Common myeloid progenitor, CD34-positive (primary cell): ENCODE data around the gene KCNQ5.

Experiments
- CTCF ChIA-PET: fragments of 350-600 bp; sonication (Branson Sonifier 250); formaldehyde crosslinking; loops from one replicate; lab custom pipeline; 2021; ENCODE audit warnings: antibody characterized with exemption; lab: Charles Lee
- POLR2A ChIA-PET: fragments of 350-600 bp; sonication (Branson Sonifier 250); formaldehyde crosslinking; loops from one replicate; lab custom pipeline; 2021; ENCODE audit warnings: antibody characterized with exemption; lab: Charles Lee
- DNase-seq, 3 donors: peaks; one replicate each; pipeline versions ENCODE4 v3.0.0 to v3.0.0-alpha.2; 2013
- H3K27ac ChIP-seq, 2 experiments: 1 replicate in 1 of 2; 2 replicates in 1 of 2; pipeline ENCODE4 v1.7.0; 2013; ENCODE audit warnings: inconsistent platforms in 2 of 2, low read length in 2 of 2, mild to moderate bottlenecking in 2 of 2, low read depth in 1 of 2, moderate library complexity in 1 of 2; ENCODE audit not compliant: severe bottlenecking in 2 of 2, insufficient read depth in 1 of 2, poor library complexity in 1 of 2
- H3K27me3 ChIP-seq, 5 experiments: replicated peaks in 2 of 5; 1 replicate in 3 of 5; 2 replicates in 2 of 5; pipeline versions ENCODE4 v1.6.1 to v1.7.0; 2013; ENCODE audit warnings: low read length in 4 of 5, mild to moderate bottlenecking in 2 of 5, moderate library complexity in 2 of 5, inconsistent platforms in 1 of 5; ENCODE audit not compliant: insufficient read depth in 5 of 5, control insufficient read depth in 4 of 5
- H3K36me3 ChIP-seq, 4 experiments: 1 replicate in 2 of 4; 2 replicates in 2 of 4; pipeline versions ENCODE4 v1.6.1 to v1.7.0; 2013; ENCODE audit warnings: low read length in 3 of 4, control low read depth in 1 of 4, mild to moderate bottlenecking in 1 of 4; ENCODE audit not compliant: control insufficient read depth in 4 of 4, insufficient read depth in 4 of 4
- H3K4me1 ChIP-seq, 4 experiments: 1 replicate in 3 of 4; 2 replicates in 1 of 4; pipeline versions ENCODE4 v1.6.1 to v1.7.1; 2013; ENCODE audit warnings: low read length in 3 of 4, mild to moderate bottlenecking in 3 of 4, control low read depth in 1 of 4, inconsistent platforms in 1 of 4, moderate library complexity in 1 of 4; ENCODE audit not compliant: control insufficient read depth in 4 of 4, insufficient read depth in 4 of 4; ENCODE audit errors: control extremely low read depth in 1 of 4
- H3K4me3 ChIP-seq, 7 experiments: 1 replicate in 4 of 7; 2 replicates in 3 of 7; pipeline versions ENCODE4 v1.5.1 to v1.7.0; 2013; ENCODE audit warnings: mild to moderate bottlenecking in 7 of 7, low read length in 6 of 7, moderate library complexity in 6 of 7, inconsistent platforms in 2 of 7, low read depth in 2 of 7, control low read depth in 1 of 7; ENCODE audit not compliant: insufficient read depth in 4 of 7, control insufficient read depth in 1 of 7; ENCODE audit errors: extremely low read depth in 1 of 7
- H3K9me3 ChIP-seq, 5 experiments: 1 replicate in 4 of 5; 2 replicates in 1 of 5; pipeline versions ENCODE4 v1.6.1 to v1.7.1; 2013; ENCODE audit warnings: low read length in 4 of 5, mild to moderate bottlenecking in 2 of 5, inconsistent platforms in 1 of 5, low read depth in 1 of 5, moderate library complexity in 1 of 5; ENCODE audit not compliant: control insufficient read depth in 4 of 5, insufficient read depth in 2 of 5; ENCODE audit errors: control extremely low read depth in 1 of 5
- WGBS: methylation state at CpG from one replicate; pipeline ENCODE4 v1.1.5; 2013; ENCODE audit not compliant: insufficient coverage; 5-methylcytosine and 5-hydroxymethylcytosine counted together

KCNQ5 gene

DNA sequence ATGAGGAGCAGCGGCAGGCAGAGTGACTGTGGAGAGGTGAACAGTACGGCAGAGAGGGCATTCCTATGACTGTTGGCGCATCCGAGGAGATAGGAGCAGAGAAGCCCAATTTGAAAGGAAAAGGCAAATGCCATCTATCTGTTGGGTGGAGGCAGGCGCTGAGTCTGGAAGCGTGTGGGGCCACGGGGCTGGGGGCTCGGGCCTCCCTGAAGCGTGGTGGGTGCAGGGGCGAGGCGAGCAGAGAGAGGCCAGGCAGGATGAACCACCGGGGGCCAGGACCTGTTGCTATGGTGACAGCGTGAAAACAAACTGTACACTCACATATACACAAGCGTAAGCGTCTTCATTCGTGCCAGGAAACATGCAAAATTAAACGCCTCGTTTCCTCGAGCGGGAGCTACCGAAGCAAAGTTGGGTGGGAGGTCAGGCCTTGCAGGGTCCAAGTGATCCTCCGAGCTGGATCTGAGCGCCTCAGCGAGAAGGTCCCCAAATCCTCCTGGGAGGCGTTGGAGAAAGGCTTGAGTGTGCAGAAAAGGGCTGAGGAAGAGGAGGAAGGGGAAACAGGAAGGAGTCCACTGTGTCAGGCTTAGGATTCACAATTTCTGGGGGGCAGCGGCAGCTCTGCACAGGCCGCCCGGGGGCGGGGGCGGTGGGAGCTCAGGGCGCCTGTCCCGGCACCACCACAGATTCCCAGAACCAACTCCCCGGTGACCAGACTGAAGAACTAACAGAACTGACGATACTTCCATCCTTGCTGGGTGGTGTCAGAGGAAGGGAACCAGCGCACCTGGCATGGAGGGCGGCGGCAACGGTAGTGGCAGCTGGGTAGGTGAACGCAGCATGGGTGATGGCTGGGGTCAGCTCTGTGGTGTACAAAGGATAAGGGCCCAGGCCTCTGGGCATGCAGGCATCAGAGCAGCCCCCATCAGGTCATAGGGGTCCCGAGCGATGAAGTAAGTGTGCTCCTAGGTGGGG is 535.2 kb downstream of the KCNQ5 start:
- Histone ChIP-seq H3K36me3 (peaks cover 2 to 12% (median 6%) of the 10 kb centered on the region in 4 experiments), H3K27me3 (no peaks in the 10 kb centered on the region), H3K9me3 (peaks cover 0 to 6% (median 2%) of the 10 kb centered on the region in 5 experiments), H3K4me3 (no peak overlapping the region), H3K27ac (no peak overlapping the region), H3K4me1 (no peaks in the 10 kb centered on the region)
- WGBS: 97% methylated on average over 38 of the region's 41 CpGs
- POLR2A ChIA-PET: no interaction called here
- CTCF ChIA-PET: interaction anchor here (0.8 to 1.4 kb wide), 2 partner anchors 9 to 27 kb away, joined by 3 to 4 read pairs; no protein-coding TSS in a partner anchor
- no peak for DNase-seq

DNA sequence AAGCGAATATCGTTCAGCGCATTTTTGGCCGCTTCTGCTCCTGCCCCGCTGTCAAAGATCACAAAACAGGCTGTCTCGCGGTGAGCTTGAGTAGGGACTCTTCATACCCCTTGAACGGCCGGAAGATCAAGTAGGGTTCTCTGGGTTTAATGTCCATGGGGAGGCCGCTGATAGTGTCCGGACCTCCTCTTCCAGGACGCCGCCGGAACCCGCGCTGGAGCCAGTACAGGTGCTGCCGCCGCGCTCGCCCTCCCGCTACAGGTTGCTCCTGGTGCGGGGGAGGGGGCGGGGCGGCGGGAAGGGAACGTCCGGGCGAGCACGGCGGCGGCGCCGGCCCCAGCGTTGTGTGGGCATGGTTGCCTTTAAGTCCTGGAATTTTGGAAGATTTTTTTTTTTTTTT is 536.0 kb downstream of the KCNQ5 start:
- H3K27ac ChIP-seq: no peak overlapping the region
- no peak for DNase-seq
- no peak overlapping the region for H3K4me3 ChIP-seq
- 94% methylated on average over 22 of the region's 34 CpGs for WGBS
- peaks cover 2 to 12% (median 6%) of the 10 kb centered on the region in 4 experiments for H3K36me3 ChIP-seq
- ChIA-PET CTCF (interaction anchor here (1.4 kb wide), 1 partner anchor 8 kb away, joined by 4 read pairs; no protein-coding TSS in a partner anchor), POLR2A (no interaction called here)
- peaks cover 0 to 6% (median 2%) of the 10 kb centered on the region in 5 experiments for H3K9me3 ChIP-seq
- H3K27me3 ChIP-seq: no peaks in the 10 kb centered on the region
- no peaks in the 10 kb centered on the region for H3K4me1 ChIP-seq

DNA sequence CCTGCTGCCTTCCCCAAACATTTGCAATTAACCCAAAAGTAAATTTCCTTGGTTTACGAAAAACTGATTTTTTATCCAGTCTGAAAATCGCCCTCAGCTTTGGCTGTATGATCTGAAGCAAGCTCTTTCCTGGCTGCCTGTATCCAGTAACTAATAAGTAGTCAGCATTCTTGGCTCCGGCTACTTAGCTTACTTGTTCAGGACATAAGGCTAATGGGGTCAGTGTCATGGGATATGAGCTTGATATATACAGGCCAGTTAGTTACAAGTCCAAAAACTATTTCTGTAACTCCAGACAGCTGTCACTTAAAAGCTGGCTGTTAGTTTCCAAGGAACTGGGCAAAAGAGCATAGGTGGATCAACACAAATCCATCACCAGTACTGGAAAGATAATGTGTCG is 547.2 kb downstream of the KCNQ5 start:
- DNase-seq: no peak
- ChIA-PET CTCF (interaction anchor here (0.8 to 1.5 kb wide), 2 partner anchors 16 to 757 kb away, joined by 4 to 5 read pairs; no protein-coding TSS in a partner anchor), POLR2A (no interaction called here)
- H3K9me3 ChIP-seq: no peaks in the 10 kb centered on the region
- H3K4me3 ChIP-seq: no peak overlapping the region
- WGBS: 92% methylated on average over 4 of the region's 4 CpGs
- H3K27me3 ChIP-seq: no peaks in the 10 kb centered on the region
- H3K36me3 ChIP-seq: peaks cover 2 to 9% (median 7%) of the 10 kb centered on the region in 4 experiments
- H3K4me1 ChIP-seq: no peaks in the 10 kb centered on the region
- H3K27ac ChIP-seq: no peak overlapping the region

DNA sequence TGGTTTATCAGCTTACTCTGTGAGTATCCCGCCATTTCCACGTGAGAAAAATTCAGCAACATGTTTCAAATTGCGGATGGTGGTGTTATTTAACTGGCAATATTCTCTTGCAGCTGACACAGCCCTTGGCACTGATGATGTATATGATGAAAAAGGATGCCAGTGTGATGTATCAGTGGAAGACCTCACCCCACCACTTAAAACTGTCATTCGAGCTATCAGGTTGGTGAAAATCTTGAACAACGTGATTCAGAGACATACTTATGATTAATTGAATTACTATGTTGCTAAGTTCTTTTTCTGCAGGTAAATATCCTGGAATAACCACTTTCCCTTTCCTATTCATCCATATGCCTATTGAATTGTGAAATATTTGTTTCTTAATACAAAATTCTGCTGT is 547.8 kb downstream of the KCNQ5 start:
- H3K9me3 ChIP-seq: no peaks in the 10 kb centered on the region
- no peaks in the 10 kb centered on the region for H3K27me3 ChIP-seq
- H3K4me1 ChIP-seq: no peaks in the 10 kb centered on the region
- ChIA-PET POLR2A (no interaction called here), CTCF (interaction anchor here (1.5 kb wide), 1 partner anchor 758 kb away, joined by 5 read pairs; no protein-coding TSS in a partner anchor)
- DNase-seq: no peak
- H3K4me3 ChIP-seq: no peak overlapping the region
- H3K27ac ChIP-seq: no peak overlapping the region
- WGBS: 100% methylated on average over 3 of the region's 5 CpGs
- H3K36me3 ChIP-seq: peaks cover 2 to 13% (median 9%) of the 10 kb centered on the region in 4 experiments

DNA sequence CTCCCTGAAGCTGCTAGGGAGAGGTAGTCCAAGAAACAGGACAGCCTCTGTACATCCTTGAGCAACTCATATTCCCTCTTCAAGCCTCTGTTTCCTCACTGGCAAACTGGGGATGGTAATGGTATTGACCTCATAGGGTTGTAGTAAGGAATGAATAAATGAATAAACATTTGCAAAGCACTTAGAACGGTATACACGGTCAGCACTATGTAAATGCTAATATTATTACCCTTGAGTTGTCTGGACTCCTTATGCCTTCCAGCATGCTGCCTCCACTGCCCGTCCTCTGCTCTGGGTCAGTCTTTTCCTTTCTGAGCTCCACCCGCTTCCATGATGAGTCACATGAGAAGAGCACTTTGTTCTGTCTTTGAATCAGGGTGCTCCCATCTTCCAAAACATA is 552.8 kb downstream of the KCNQ5 start:
- WGBS: 95% methylated on average over 4 of the region's 4 CpGs
- Histone ChIP-seq H3K27ac (no peak overlapping the region), H3K27me3 (no peaks in the 10 kb centered on the region), H3K36me3 (peaks cover 0 to 7% (median 6%) of the 10 kb centered on the region in 4 experiments), H3K9me3 (no peaks in the 10 kb centered on the region), H3K4me3 (no peak overlapping the region), H3K4me1 (no peaks in the 10 kb centered on the region)
- DNase-seq: no peak
- ChIA-PET POLR2A (no interaction called here), CTCF (no interaction called here)

DNA sequence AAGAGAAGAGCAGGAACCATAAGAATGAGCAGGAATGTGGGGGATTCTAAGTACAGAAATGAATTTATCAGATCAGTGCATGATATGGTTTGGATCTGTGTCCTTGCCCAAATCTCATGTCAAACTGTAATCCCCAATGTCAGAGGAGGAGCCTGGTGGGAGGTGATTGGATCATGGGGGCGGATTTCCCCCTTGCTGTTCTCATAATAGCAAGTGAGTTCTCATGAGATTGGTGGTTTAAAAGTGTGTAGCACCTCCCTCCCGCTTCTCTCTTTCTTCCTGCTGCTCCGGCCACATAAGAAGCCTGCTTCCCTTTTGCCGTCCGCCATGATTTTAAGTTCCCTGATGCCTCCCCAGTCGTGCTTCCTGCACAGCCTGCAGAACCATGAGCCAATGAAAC is 554.2 kb downstream of the KCNQ5 start:
- Histone ChIP-seq H3K9me3 (no peaks in the 10 kb centered on the region), H3K4me1 (peaks cover 0 to 3% (median 0%) of the 10 kb centered on the region in 4 experiments), H3K27ac (no peak overlapping the region), H3K4me3 (no peak overlapping the region), H3K36me3 (peaks cover 0 to 7% (median 6%) of the 10 kb centered on the region in 4 experiments), H3K27me3 (no peaks in the 10 kb centered on the region)
- 90% methylated on average over 3 of the region's 6 CpGs for WGBS
- no peak for DNase-seq
- POLR2A ChIA-PET: no interaction called here
- CTCF ChIA-PET: no interaction called here
